ENCODE measurements around the gene ATF7IP2.
"Not testable (repeated sequence)": the region's sequence is repeated elsewhere in the genome, so short reads cannot be mapped to it uniquely, and the experiment has no call there.

The ATF7IP2 gene

GRCh38 chr16:10376229-10376628 lies 9.6 kb upstream of the ATF7IP2 start:
- no peak for DNase-seq (ENCODE audit: low read depth, low spot score)

- no peak for DNase-seq (ENCODE audit: low read depth, low spot score)
Observed at GRCh38 chr16:10383626-10384025, 2.2 kb upstream of the ATF7IP2 start.

DNA sequence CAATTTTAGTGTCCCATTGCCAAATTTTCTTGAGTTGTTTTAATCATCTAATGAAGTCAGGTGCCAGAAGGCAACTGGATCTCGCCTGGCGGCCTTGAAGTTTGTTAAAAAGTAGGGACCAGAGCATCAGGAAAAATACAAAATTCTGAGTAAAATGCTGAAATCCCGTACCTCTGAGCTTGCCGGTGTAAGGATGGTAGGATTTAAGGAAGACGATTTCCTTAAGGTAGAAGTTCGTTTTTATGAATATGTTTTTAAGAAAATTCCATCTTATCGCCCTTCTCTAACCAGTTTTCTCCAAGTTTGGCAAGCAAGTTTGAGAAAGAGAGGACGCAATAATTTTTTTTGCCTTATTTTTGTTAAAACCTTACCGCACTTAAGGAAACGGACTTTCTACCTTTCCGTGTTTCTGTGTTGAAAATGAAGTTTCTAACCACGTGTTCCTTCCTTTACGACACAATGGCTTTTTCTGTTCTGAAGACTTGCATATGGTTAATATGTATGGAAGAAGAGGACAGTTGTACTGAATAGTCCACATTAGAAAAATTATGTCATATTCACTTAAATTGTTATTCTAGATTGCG lies 748 bp downstream of the ATF7IP2 start:
- DNase-seq (ENCODE audit: low read depth, low spot score), result no peak

DNA sequence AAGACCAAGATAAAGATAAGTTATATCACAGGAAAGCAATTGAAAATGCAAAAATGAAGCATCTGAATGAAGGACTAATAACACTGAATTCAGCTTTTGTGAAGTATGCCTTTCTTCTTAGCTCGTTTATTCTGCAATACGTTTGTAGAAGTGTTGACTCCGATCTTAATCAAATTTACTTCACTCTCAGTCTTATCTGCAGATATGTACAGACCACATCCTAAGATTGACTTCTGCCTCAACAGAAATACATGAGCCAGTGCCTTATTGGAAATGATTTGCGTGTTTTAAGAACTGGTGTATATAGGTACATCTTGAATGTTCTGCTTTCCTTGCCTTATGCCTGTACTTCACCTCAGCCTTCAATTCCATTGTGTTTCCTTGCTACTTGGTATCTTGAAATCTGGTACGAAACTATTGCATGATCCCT lies 1.3 kb downstream of the ATF7IP2 start:
- DNase-seq (ENCODE audit: low read depth, low spot score), result no peak

- DNase-seq (ENCODE audit: low read depth, low spot score), result no peak
Observed at GRCh38 chr16:10388988-10389387, 3.1 kb downstream of the ATF7IP2 start.

- no peak for DNase-seq (ENCODE audit: low read depth, low spot score)
Observed at GRCh38 chr16:10390330-10390729, 4.5 kb downstream of the ATF7IP2 start.

- no peak for DNase-seq (ENCODE audit: low read depth, low spot score)
Observed at GRCh38 chr16:10390867-10391266, 5.0 kb downstream of the ATF7IP2 start.

DNA sequence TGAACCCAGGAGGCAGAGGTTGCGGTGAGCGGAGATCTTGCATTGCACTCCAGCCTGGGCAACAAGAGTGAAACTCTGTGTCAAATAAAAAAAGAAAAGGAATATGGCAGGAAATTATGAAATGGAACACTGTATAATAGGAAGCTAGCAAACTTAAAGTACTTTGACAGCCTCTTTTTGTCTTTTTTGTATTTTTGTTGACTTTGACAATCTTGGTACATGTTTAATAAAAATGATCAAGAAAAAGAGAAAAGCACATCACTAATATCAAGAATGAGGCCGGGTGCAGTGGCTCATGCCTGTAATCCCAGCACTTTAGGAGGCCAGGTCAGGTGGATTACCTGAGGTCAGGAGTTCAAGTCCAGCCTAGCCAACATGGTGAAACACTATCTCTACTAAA lies 5.5 kb downstream of the ATF7IP2 start:
- DNase-seq (ENCODE audit: low read depth, low spot score), result no peak

DNA sequence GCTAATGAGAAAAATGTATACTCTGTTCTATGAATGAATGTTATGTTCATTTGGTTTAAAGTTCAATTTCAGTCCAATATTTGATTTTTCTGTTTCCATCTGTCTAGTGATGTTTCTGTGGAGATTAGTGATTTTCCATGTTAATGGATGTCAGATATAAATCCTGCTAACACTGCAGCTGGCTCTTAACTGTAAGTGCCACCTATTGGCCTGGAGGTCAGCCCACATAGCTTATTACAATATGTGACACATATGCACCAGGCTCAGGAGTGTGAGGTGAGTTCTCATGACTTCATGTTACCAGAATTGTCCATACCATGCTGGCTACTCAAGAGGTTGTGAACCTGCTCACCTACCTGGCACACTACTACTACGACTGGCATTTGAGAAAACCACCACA lies 17.1 kb downstream of the ATF7IP2 start:
- no peak for DNase-seq (ENCODE audit: low read depth, low spot score)

GRCh38 chr16:10405386-10405939 lies 19.6 kb downstream of the ATF7IP2 start:
- DNase-seq (ENCODE audit: low read depth, low spot score), result no peak

GRCh38 chr16:10408824-10409381 lies 23.0 kb downstream of the ATF7IP2 start:
- no peak for DNase-seq (ENCODE audit: low read depth, low spot score)

GRCh38 chr16:10409713-10410112 lies 23.9 kb downstream of the ATF7IP2 start:
- not testable (repeated sequence) for DNase-seq (ENCODE audit: low read depth, low spot score)

GRCh38 chr16:10410469-10410868 lies 24.6 kb downstream of the ATF7IP2 start:
- no peak for DNase-seq (ENCODE audit: low read depth, low spot score)

- no peak for DNase-seq (ENCODE audit: low read depth, low spot score)
Observed at GRCh38 chr16:10412935-10413601, 27.2 kb downstream of the ATF7IP2 start.

DNA sequence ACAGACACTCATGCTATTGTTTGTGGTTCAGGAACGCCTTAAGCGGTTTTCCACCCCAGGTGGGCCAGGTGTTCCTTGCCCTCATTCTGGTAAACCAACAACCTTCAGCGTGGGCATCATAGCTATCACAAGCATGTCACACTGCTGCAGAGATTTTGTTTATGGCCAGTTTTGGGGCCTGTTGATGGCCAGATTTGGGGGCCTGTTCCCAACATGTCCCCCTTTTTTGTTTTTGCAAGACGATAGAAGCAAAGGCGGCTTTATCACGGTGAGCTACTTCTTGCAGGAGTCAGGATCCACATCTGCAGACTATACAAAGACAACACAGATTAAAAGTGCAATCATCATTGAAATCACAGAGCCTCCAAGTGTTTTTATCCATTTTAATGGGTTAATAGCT lies 32.3 kb downstream of the ATF7IP2 start:
- DNase-seq (ENCODE audit: low read depth, low spot score), result not testable (repeated sequence)

DNA sequence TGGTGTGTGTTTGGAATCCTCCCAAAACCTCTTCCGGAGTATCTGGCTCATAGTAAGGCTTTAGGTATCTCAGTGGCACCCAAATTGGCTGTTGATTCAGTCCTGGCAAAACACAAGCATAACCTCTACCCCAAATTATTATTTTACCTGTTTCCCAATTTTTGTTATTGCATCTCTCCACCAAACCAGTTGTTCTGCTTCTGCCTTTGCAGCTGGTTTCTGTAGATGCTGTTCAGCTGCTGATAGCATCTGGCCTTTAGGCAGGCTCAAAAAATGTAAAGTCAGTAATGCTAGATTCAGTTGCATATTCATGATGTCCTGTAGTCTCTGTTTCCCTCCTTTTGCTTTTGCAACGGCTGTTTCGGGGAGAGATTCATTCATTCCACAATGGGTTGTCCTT lies 33.8 kb downstream of the ATF7IP2 start:
- no peak for DNase-seq (ENCODE audit: low read depth, low spot score)

- DNase-seq (ENCODE audit: low read depth, low spot score), result no peak
Observed at GRCh38 chr16:10421596-10421995, 35.7 kb downstream of the ATF7IP2 start.

GRCh38 chr16:10428433-10429168 lies 42.7 kb downstream of the ATF7IP2 start:
- DNase-seq (ENCODE audit: low read depth, low spot score), result no peak

DNA sequence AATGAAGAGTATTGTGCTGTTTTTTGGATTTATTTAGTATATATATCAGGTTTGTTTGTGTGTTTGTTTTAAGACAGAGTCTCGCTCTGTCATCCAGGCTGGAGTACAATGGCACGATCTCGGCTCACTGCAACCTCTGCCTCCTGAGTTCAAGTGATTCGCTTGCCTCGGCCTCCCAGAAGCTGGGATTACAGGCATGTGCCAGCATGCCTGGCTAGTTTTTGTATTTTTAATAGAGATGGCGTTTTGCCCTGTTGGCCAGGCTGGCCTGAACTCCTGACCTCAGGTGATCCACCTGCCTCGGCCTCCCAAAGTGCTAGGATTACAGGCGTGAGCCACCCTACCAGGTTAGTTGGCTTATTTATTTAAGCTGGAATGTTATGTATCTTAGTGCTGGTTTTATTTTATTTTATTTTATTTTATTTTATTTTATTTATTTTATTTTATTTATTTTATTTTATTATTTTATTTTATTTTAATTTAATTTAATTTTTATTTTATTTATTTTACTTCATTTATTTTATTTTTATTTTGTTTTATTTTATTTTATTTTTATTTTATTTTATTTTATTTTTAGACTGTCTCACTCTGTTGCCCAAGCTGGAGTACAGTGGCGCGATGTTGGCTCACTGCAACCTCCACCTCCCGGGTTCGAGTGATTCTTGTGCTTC lies 43.6 kb downstream of the ATF7IP2 start:
- not testable (repeated sequence) for DNase-seq (ENCODE audit: low read depth, low spot score)

- no peak for DNase-seq (ENCODE audit: low read depth, low spot score)
Observed at GRCh38 chr16:10441726-10442125, 55.9 kb downstream of the ATF7IP2 start.

GRCh38 chr16:10447289-10447688 lies 61.4 kb downstream of the ATF7IP2 start:
- DNase-seq (ENCODE audit: low read depth, low spot score), result no peak

Data from smooth muscle cell of the brain vasculature (primary cell).